Natural killer cell (primary cell): ENCODE results near the gene JAML. TPM values are rescaled to one million over a fixed set of nuclear protein-coding genes. Genes with fewer than 3 reads are reported as not detected.

Source experiments
- ATAC-seq, 3 donors: fragments of 150-1000 bp in 2 of 3; fragments of 200-7000 bp in 1 of 3; cut with Tn5 transposase; 1 replicate in 1 of 3; 2 replicates in 2 of 3; pipeline ENCODE4 v1.10.0; 2021; ENCODE audit warnings: mild to moderate bottlenecking in 2 of 3, moderate library complexity in 2 of 3
- DNase-seq, 2 donors: peaks; one replicate each; pipeline versions ENCODE4 v3.0.0 to v3.0.0-alpha.2; 2013 to 2021; ENCODE audit warnings: mixed read lengths in 1 of 2
- H3K27ac ChIP-seq: one replicate; pipeline ENCODE4 v1.5.1; 2013; ENCODE audit warnings: mild to moderate bottlenecking, low read length
- H3K27me3 ChIP-seq: one replicate; pipeline ENCODE4 v1.6.1; 2013; ENCODE audit warnings: low read length; ENCODE audit not compliant: control insufficient read depth, insufficient read depth
- H3K36me3 ChIP-seq: one replicate; pipeline ENCODE4 v1.6.1; 2013; ENCODE audit warnings: low read length; ENCODE audit not compliant: control insufficient read depth, insufficient read depth
- H3K4me1 ChIP-seq: one replicate; pipeline ENCODE4 v1.6.1; 2013; ENCODE audit warnings: low read length; ENCODE audit not compliant: control insufficient read depth, insufficient read depth
- H3K4me3 ChIP-seq: one replicate; pipeline ENCODE4 v1.5.1; 2013; ENCODE audit warnings: low read length
- H3K9me3 ChIP-seq: one replicate; pipeline ENCODE4 v1.6.1; 2013; ENCODE audit warnings: low read length; ENCODE audit not compliant: control insufficient read depth, insufficient read depth
- H3K27ac Mint-ChIP-seq, 2 donors: one replicate each; pipeline ENCODE4 v1.8.0; 2022; ENCODE audit warnings: mild to moderate bottlenecking in 2 of 2, mixed read lengths in 2 of 2, moderate library complexity in 1 of 2
- H3K27me3 Mint-ChIP-seq, 2 donors: one replicate each; pipeline ENCODE4 v1.8.0; 2022; ENCODE audit warnings: low read depth in 2 of 2, mixed read lengths in 2 of 2
- H3K36me3 Mint-ChIP-seq: one replicate; pipeline ENCODE4 v1.8.0; 2022; ENCODE audit warnings: mixed read lengths
- H3K4me1 Mint-ChIP-seq, 2 donors: one replicate each; pipeline ENCODE4 v1.8.0; 2022; ENCODE audit warnings: mixed read lengths in 2 of 2
- H3K4me3 Mint-ChIP-seq: one replicate; pipeline ENCODE4 v1.8.0; 2022; ENCODE audit warnings: mild to moderate bottlenecking, moderate library complexity, mixed read lengths
- H3K9me3 Mint-ChIP-seq, 2 donors: one replicate each; pipeline ENCODE4 v1.8.0; 2022; ENCODE audit warnings: mixed read lengths in 2 of 2
- WGBS: methylation state at CpG from one replicate; pipeline ENCODE4 v1.1.7; 2013; ENCODE audit warnings: missing lambda C conversion rate; ENCODE audit not compliant: insufficient coverage; 5-methylcytosine and 5-hydroxymethylcytosine counted together
- intact Hi-C: fragments of 100-400 bp; cut with micrococcal nuclease; formaldehyde crosslinking; loops from one replicate; pipeline ENCODE4 v1.14.2; 2022
- total RNA-seq, 4 donors: library from RNA; stranded (reverse); fragments of 120-200 nt in 1 of 4; gene quantifications; one replicate each; pipeline versions ENCODE4 v1.2.3 to v1.2.4, GENCODE V29; 2013 to 2022
- TF ChIP-seq, protein P1 (sequence below): fragments of 200-600 bp; IDR thresholded peaks from one replicate; pipeline ENCODE4 v1.8.0; 2022; ENCODE audit warnings: antibody characterized with exemption

The JAML gene
- total RNA-seq, 3 donors from 2014 or later (not counting 1 experiment from before 2014, with no cell fraction given), result 7.1 to 27.8 (median 12.8) TPM

DNA sequence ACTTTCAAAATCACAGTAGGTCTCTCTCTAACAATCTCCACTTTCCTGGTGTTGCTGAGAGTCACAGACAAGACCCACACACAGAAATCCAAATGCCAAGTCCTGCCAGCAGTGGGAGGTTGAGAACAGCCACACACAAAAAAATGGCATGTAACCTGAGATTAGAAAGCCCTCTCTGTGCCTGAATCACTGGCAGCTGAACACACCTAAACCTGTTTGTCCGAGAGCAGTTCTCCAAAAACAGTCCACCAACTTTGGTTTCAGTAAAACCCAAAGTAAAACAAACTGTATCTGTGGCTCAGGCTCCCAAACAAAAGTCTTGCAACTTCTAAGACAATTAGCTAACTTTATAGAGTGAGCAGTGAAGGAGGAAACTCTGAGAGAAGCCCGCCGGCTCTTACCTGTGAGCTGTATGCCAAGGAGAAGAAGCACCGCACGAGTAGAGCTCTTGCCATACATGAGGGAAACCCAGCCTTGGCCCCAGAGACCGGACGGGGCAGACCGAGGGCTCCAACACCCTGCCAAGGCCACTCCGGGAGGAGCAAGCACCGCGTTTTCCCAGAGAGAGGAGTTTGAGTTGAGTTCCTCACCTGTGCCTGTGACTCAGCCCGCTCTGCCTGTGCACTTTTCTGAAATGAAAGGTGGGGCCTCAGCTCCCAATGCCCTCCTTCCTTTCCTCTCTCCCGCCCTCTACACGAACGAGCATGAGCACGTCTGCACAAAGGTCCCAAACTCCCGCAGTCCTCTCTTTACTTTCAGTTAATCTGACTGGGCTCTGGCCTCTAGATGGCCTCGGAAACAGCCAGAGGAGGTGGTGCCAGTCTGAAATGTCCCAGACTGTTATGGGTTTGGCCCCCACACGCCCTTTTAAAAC, 39.1 kb upstream of the JAML start, which contains the start of gene MPZL2:
MPZL2 (minus strand) TSS at position 603 of the 874 bp plus-strand sequence; CDS start at position 459, 144 bp downstream.
- no peak within 1 kb of the TSS for H3K27ac Mint-ChIP-seq
- ATAC-seq (peak in 1 of 3 donors; percentile 18), DNase-seq (peak in 1 of 2 donors; percentile 44)
- Histone ChIP-seq H3K27me3 (peaks cover 5% of the 10 kb centered on the region), H3K4me1 (peaks cover 9% of the 10 kb centered on the region), H3K9me3 (no peaks in the 10 kb centered on the region), H3K4me3 (no peak within 1 kb of the TSS), H3K36me3 (no peaks in the 10 kb centered on the region), H3K27ac (no peak within 1 kb of the TSS)
- no peaks in the 10 kb centered on the region for H3K36me3 Mint-ChIP-seq
- 20% methylated on average over 19 of the region's 19 CpGs for WGBS
- peaks cover 24 to 47% of the 10 kb centered on the region in 2 donors for H3K27me3 Mint-ChIP-seq
- H3K4me3 Mint-ChIP-seq, result peak within 1 kb of the TSS; percentile 58
- H3K4me1 Mint-ChIP-seq, result peaks cover 6 to 10% of the 10 kb centered on the region in 2 donors
- intact Hi-C loops, result no loop called here
- TF ChIP-seq, protein P1, sequence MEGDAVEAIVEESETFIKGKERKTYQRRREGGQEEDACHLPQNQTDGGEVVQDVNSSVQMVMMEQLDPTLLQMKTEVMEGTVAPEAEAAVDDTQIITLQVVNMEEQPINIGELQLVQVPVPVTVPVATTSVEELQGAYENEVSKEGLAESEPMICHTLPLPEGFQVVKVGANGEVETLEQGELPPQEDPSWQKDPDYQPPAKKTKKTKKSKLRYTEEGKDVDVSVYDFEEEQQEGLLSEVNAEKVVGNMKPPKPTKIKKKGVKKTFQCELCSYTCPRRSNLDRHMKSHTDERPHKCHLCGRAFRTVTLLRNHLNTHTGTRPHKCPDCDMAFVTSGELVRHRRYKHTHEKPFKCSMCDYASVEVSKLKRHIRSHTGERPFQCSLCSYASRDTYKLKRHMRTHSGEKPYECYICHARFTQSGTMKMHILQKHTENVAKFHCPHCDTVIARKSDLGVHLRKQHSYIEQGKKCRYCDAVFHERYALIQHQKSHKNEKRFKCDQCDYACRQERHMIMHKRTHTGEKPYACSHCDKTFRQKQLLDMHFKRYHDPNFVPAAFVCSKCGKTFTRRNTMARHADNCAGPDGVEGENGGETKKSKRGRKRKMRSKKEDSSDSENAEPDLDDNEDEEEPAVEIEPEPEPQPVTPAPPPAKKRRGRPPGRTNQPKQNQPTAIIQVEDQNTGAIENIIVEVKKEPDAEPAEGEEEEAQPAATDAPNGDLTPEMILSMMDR, result no peak
- H3K9me3 Mint-ChIP-seq, result no peaks in the 10 kb centered on the region

DNA sequence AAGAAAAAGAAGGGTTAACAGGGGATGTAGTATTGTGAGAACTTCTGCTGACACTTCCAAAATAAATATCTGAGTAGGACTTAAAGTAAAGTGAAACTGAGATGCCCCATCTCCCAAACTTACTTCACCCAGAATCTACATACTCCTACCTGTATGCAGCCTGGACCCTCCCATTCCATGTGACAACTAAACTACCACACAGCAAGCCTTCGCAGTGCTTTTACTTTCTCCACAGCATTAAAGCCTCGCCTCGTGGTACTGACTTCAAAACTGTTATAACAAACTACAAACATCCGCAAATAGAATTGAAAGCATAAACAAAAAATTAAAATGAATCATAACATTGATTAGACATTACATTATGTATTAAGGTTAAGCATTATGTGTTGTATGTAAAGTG, 38.3 kb upstream of the JAML start:
- H3K36me3 ChIP-seq, result no peaks in the 10 kb centered on the region
- DNase-seq (no peak), ATAC-seq (no peak)
- 41% methylated on average over 3 of the region's 4 CpGs for WGBS
- H3K4me1 ChIP-seq, result peaks cover 9% of the 10 kb centered on the region
- no peak overlapping the region for H3K4me3 Mint-ChIP-seq
- intact Hi-C loops, result no loop called here
- H3K36me3 Mint-ChIP-seq, result no peaks in the 10 kb centered on the region
- no peak overlapping the region for H3K4me3 ChIP-seq
- H3K27me3 ChIP-seq, result peaks cover 5% of the 10 kb centered on the region
- no peak overlapping the region for H3K27ac ChIP-seq
- H3K27me3 Mint-ChIP-seq, result peaks cover 24 to 47% of the 10 kb centered on the region in 2 donors
- peaks cover 0 to 2% of the 10 kb centered on the region in 2 donors for H3K9me3 Mint-ChIP-seq
- TF ChIP-seq, protein P1, result no peak
- peaks cover 6 to 10% of the 10 kb centered on the region in 2 donors for H3K4me1 Mint-ChIP-seq
- H3K9me3 ChIP-seq, result no peaks in the 10 kb centered on the region
- no peak overlapping the region for H3K27ac Mint-ChIP-seq

DNA sequence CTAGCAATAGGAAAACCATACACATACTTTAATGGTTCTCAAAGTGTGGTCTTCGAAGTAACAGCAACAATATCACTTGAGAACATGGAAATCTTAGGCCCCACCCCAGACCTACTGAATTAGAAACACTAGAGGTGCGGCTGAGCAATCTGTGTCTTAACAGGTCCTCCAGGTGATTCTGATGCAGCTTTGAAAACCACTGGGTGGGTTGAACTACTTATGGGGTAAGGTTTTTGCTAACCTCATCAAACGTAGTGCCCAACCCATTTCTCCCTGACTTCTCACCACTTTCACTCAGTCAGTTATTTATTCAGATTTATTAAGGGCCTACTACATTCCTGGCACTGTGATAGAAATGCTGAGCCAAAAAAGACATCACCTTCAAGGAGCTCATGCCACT, 35.5 kb upstream of the JAML start:
- no peaks in the 10 kb centered on the region for H3K36me3 Mint-ChIP-seq
- WGBS, result 75% methylated on average over 1 of the region's 3 CpGs
- peaks cover 16 to 40% of the 10 kb centered on the region in 2 donors for H3K27me3 Mint-ChIP-seq
- TF ChIP-seq, protein P1, result no peak
- no peaks in the 10 kb centered on the region for H3K9me3 ChIP-seq
- peaks cover 5% of the 10 kb centered on the region for H3K27me3 ChIP-seq
- no peak overlapping the region for H3K27ac Mint-ChIP-seq
- H3K36me3 ChIP-seq, result no peaks in the 10 kb centered on the region
- intact Hi-C loops, result no loop called here
- H3K9me3 Mint-ChIP-seq, result peaks cover 0 to 2% of the 10 kb centered on the region in 2 donors
- no peak overlapping the region for H3K4me3 Mint-ChIP-seq
- H3K27ac ChIP-seq, result no peak overlapping the region
- H3K4me3 ChIP-seq, result no peak overlapping the region
- DNase-seq (peak in 1 of 2 donors; percentile 50), ATAC-seq (no peak)
- H3K4me1 Mint-ChIP-seq, result peaks cover 6 to 10% of the 10 kb centered on the region in 2 donors
- peaks cover 9% of the 10 kb centered on the region for H3K4me1 ChIP-seq
